ENCODE measurements around the gene WAC.
"Not testable (repeated sequence)": the region's sequence is repeated elsewhere in the genome, so short reads cannot be mapped to it uniquely, and the experiment has no call there.

Gene WAC

GRCh38 chr10:28619455-28619854 is 86.5 kb downstream of the WAC start:
- no peak for DNase-seq

- no peak for DNase-seq
These were observed 87.3 kb downstream of the WAC start for GRCh38 chr10:28620251-28620650.

GRCh38 chr10:28623483-28623882 is 90.6 kb downstream of the WAC start:
- DNase-seq, result no peak

GRCh38 chr10:28624351-28624750 is 91.4 kb downstream of the WAC start:
- peak in 1 of 5 experiments; percentile 7 for DNase-seq

GRCh38 chr10:28627102-28627501 is 94.2 kb downstream of the WAC start:
- DNase-seq, result no peak

GRCh38 chr10:28628184-28628893 is 95.4 kb downstream of the WAC start:
- peak; percentile 22 to 60 (median 45) for DNase-seq

GRCh38 chr10:28631896-28632583 is 99.1 kb downstream of the WAC start:
- no peak for DNase-seq

GRCh38 chr10:28632584-28632945 is 99.6 kb downstream of the WAC start:
- no peak for DNase-seq

- no peak for DNase-seq
These were observed 100.8 kb downstream of the WAC start for GRCh38 chr10:28633750-28634149.

- no peak for DNase-seq
These were observed 104.4 kb downstream of the WAC start for GRCh38 chr10:28637346-28637745.

GRCh38 chr10:28638392-28638791 is 105.5 kb downstream of the WAC start:
- DNase-seq, result no peak

- no peak for DNase-seq
These were observed 107.6 kb downstream of the WAC start for GRCh38 chr10:28640551-28640950.

- DNase-seq, result peak in 1 of 5 experiments; percentile 15
These were observed 111.7 kb downstream of the WAC start for GRCh38 chr10:28644647-28645046.

- DNase-seq, result no peak
These were observed 119.2 kb downstream of the WAC start for GRCh38 chr10:28652106-28652505.

- DNase-seq, result no peak
These were observed 119.8 kb downstream of the WAC start for GRCh38 chr10:28652703-28653102.

- DNase-seq, result not testable (repeated sequence)
These were observed 125.9 kb downstream of the WAC start for GRCh38 chr10:28658824-28659223.

GRCh38 chr10:28661035-28661434 is 128.1 kb downstream of the WAC start:
- no peak for DNase-seq

- peak; percentile 15 to 63 (median 47) for DNase-seq
These were observed 130.9 kb downstream of the WAC start for GRCh38 chr10:28663576-28664368.

GRCh38 chr10:28664369-28664740 is 131.4 kb downstream of the WAC start:
- no peak for DNase-seq

GRCh38 chr10:28666751-28667467 is 134.0 kb downstream of the WAC start:
- no peak for DNase-seq

- DNase-seq, result peak; percentile 9 to 42 (median 24)
These were observed 135.7 kb downstream of the WAC start for GRCh38 chr10:28668363-28669226.
